Mucosa of descending colon (tissue), 3 donors: ENCODE results near the gene NELL1. TPM values are rescaled to one million over a fixed set of nuclear protein-coding genes. Genes with fewer than 3 reads are reported as not detected.

ENCODE experiments used
- ATAC-seq: fragments of 200-7000 bp; cut with Tn5 transposase; one replicate; pipeline ENCODE4 v1.9.1; 2020; ENCODE audit warnings: mild to moderate bottlenecking, moderate library complexity
- DNase-seq, 3 donors: peaks; one replicate each; pipeline ENCODE4 v3.0.0-alpha.2; 2020
- H3K36me3 ChIP-seq: fragments of 200-600 bp; one replicate; pipeline ENCODE4 v1.8.0; 2021; ENCODE audit warnings: low read depth, mild to moderate bottlenecking
- H3K4me1 ChIP-seq: fragments of 200-600 bp; one replicate; pipeline ENCODE4 v1.8.0; 2021; ENCODE audit warnings: low read depth, mild to moderate bottlenecking
- H3K4me3 ChIP-seq: fragments of 200-600 bp; one replicate; pipeline ENCODE4 v1.8.0; 2021; ENCODE audit warnings: mild to moderate bottlenecking
- H3K9me3 ChIP-seq: fragments of 200-600 bp; one replicate; pipeline ENCODE4 v1.8.0; 2021; ENCODE audit warnings: mild to moderate bottlenecking
- intact Hi-C, 2 donors: fragments of 100-400 bp; cut with DNase I in 1 of 2; cut with micrococcal nuclease in 1 of 2; formaldehyde crosslinking; loops; one replicate each; pipeline versions ENCODE4 v1.11.0 to v1.11.1; 2022; cut with DNase I, micrococcal nuclease
- total RNA-seq, 3 donors: library from RNA; stranded (reverse); fragmentation: NEBNext Ultra II Directional in 2 of 3; extraction: Animal tissue kit (Norgen Biotek cat#: 25700) in 2 of 3; gene quantifications; one replicate each; pipeline versions ENCODE4 v1.2.1 to v1.2.4, GENCODE V29; 2021 to 2023
- TF ChIP-seq, protein P1 (sequence below): fragments of 200-600 bp; IDR thresholded peaks from one replicate; pipeline ENCODE4 v1.8.0; 2022; ENCODE audit warnings: antibody characterized with exemption, mild to moderate bottlenecking
- donor health status: DM: no; HTN: no; CAD: no; lungs with moderate emphysema.
- donor health status: DM: no; HTN: no; CAD: no.
- donor health status: DM: no; HTN: yes; CAD: no.

NELL1 gene
- total RNA-seq, 3 donors from 2014 or later = 0.20 to 0.73 (median 0.31) TPM

DNA sequence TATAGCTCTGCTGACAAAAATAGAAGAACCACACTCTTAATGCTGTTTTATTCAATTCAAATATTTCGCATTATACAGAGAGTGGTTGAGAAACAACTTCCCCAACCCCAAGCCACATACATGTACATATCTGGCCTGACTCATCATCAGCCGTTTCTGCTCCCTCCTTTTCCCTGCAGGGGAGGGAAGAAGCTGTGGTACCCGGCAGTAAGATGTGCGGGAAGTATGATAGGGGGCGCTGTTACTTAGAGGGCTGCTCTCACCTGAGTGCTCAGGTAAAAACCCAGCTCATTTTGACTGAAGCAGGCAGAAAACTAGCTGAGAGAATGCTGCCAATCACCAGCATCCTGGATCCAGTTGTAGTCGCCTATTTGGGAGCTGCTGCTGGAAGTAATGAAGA, 85.5 kb downstream of the NELL1 start:
- no peaks in the 10 kb centered on the region for H3K9me3 ChIP-seq
- H3K36me3 ChIP-seq = no peaks in the 10 kb centered on the region
- ATAC-seq = no peak
- intact Hi-C loops = no loop called here
- no peak overlapping the region for H3K4me3 ChIP-seq
- DNase-seq = no peak
- TF ChIP-seq, protein P1, sequence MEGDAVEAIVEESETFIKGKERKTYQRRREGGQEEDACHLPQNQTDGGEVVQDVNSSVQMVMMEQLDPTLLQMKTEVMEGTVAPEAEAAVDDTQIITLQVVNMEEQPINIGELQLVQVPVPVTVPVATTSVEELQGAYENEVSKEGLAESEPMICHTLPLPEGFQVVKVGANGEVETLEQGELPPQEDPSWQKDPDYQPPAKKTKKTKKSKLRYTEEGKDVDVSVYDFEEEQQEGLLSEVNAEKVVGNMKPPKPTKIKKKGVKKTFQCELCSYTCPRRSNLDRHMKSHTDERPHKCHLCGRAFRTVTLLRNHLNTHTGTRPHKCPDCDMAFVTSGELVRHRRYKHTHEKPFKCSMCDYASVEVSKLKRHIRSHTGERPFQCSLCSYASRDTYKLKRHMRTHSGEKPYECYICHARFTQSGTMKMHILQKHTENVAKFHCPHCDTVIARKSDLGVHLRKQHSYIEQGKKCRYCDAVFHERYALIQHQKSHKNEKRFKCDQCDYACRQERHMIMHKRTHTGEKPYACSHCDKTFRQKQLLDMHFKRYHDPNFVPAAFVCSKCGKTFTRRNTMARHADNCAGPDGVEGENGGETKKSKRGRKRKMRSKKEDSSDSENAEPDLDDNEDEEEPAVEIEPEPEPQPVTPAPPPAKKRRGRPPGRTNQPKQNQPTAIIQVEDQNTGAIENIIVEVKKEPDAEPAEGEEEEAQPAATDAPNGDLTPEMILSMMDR = no peak
- H3K4me1 ChIP-seq = no peaks in the 10 kb centered on the region

DNA sequence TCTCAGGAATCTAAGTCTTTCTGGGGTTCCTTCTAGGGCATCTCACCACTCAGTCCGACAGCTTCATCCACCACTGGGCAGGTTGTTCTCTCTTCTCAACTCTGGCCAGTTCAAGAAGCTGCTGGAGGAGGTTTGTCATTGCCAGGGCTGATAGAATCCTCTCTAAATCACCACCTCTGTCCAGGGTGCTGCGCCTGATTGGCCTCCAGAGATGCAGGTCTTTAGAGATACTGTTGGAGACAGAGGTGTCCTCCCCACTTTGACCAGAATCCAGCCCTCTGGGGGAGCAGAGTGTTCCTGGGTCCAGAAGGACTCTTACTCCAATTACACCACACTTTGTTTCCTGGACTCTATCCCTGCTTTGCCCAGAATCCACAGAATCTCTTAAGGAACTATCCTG, 90.2 kb downstream of the NELL1 start:
- TF ChIP-seq, protein P1 = no peak
- intact Hi-C loops = no loop called here

DNA sequence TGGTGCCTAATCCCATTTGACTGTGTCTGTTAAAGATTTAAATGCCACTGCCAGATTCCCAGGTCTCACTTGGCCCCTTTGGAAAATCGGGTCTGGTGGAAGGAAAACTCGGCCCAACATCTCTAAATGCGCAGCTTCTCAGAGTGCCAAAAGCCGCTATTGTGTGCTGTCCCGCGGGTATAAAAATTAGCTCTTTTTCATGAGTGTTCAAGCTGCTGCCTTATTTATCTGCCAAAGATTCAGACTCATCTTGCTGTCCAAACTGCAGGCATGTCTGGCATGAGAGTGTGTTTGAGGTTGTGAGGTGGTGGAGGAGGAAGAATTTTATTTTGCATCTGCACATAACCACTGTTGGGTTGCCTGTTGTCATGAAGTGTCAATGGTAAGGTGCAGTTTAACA, 91.4 kb downstream of the NELL1 start:
- intact Hi-C loops = no loop called here
- ATAC-seq = no peak
- H3K4me1 ChIP-seq = no peaks in the 10 kb centered on the region
- no peak overlapping the region for H3K4me3 ChIP-seq
- no peaks in the 10 kb centered on the region for H3K36me3 ChIP-seq
- peaks cover 6% of the 10 kb centered on the region for H3K9me3 ChIP-seq
- no peak for DNase-seq
- TF ChIP-seq, protein P1 = no peak

More for the DNA sequence above, 90.2 kb downstream of the NELL1 start:
- Histone ChIP-seq H3K4me3 (no peak overlapping the region), H3K36me3 (no peaks in the 10 kb centered on the region), H3K4me1 (no peaks in the 10 kb centered on the region), H3K9me3 (no peaks in the 10 kb centered on the region)
- ATAC-seq (no peak), DNase-seq (no peak)

DNA sequence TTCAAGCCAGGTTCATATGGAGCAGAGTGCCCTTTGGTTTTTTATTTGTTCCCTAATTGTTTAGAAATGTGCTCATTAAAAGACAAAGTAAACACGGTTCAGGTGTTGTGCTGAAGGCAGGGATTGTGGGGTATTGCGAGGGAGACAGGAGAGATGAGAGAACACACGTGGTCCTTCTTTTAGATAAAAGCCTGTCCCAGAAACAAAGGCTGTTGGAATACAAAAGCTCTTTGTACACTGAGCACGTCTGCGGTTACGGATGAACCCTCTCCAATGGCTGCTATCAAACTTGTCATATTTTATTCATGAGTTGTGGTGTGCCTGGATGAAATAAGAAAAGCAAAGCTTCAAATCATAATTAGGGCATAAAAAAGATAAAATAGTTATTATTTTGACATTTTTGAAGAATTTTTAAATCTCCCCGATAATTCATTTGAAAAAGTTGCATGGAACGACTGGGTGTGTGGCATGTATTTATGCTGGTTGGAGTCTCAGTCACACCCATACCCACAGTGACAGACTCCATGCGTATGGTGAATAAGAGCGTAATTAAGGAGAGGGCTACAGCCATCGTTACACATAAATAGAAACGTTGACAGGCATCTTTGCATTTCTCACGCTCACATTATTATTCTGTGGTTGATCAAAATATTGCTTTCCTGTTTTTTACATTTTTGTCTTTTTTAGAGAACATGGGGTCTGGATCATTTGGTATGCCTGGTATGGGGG, 92.9 kb downstream of the NELL1 start:
- ATAC-seq = no peak
- peaks cover 6% of the 10 kb centered on the region for H3K9me3 ChIP-seq
- TF ChIP-seq, protein P1 = no peak
- no peaks in the 10 kb centered on the region for H3K36me3 ChIP-seq
- no peak overlapping the region for H3K4me3 ChIP-seq
- intact Hi-C loops = no loop called here
- DNase-seq = no peak
- H3K4me1 ChIP-seq = no peaks in the 10 kb centered on the region

DNA sequence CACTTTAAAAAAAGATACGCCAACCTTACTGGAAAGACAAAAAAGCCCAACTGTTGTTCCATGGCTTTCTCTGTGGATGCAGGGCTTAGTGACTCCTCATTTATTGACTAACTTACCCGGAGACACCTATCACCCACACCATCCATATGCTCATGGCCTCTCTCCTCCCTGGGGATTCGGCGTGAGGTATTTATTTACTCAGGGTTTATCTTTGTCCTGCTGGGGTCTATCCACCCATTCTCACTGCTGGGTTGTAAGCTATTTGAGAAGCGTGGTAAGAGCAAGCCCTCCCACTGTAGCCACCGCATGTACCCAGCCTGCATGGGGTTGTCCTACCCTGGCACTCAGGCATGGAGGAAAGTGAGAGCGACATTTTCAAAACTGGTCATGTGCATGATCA, 93.6 kb downstream of the NELL1 start:
- DNase-seq (no peak), ATAC-seq (no peak)
- H3K9me3 ChIP-seq = peaks cover 6% of the 10 kb centered on the region
- intact Hi-C loops = no loop called here
- TF ChIP-seq, protein P1 = no peak
- no peaks in the 10 kb centered on the region for H3K36me3 ChIP-seq
- H3K4me1 ChIP-seq = no peaks in the 10 kb centered on the region
- no peak overlapping the region for H3K4me3 ChIP-seq
